ENCODE results near the gene PRPF6.

Gene PRPF6

GRCh38 chr20:64078934-64079272 lies 98.0 kb downstream of the PRPF6 start:
- Histone ChIP-seq H3K27me3 (ENCODE audit: insufficient read depth, low read length) (peaks cover 38% of the 10 kb centered on the region), H3K4me1 (ENCODE audit: insufficient read depth, low read length) (peaks cover 6% of the 10 kb centered on the region), H3K9me3 (ENCODE audit: insufficient read depth, low read depth, low read length) (no peaks in the 10 kb centered on the region), H3K9ac (ENCODE audit: low read depth, low read length) (peak overlapping the region; percentile 65; the same call in 1 of the 2 replicates), H3K4me3 (ENCODE audit: low read length) (peak overlapping the region; percentile 73), H3K36me3 (ENCODE audit: insufficient read depth, low read depth, low read length) (no peaks in the 10 kb centered on the region), H3K27ac (ENCODE audit: low read length) (no peak overlapping the region)

GRCh38 chr20:64079273-64080012 lies 98.5 kb downstream of the PRPF6 start, which contains the start of gene RGS19:
RGS19 (minus strand) TSS chr20:64079518; CDS start chr20:64076886, 2,632 bp downstream.
- H3K36me3 ChIP-seq (ENCODE audit: insufficient read depth, low read depth, low read length) = no peaks in the 10 kb centered on the region
- peak within 1 kb of the TSS; percentile 65 for H3K9ac ChIP-seq (ENCODE audit: low read depth, low read length)
- peak within 1 kb of the TSS; percentile 73 for H3K4me3 ChIP-seq (ENCODE audit: low read length)
- no peak within 1 kb of the TSS for H3K27ac ChIP-seq (ENCODE audit: low read length)
- no peaks in the 10 kb centered on the region for H3K9me3 ChIP-seq (ENCODE audit: insufficient read depth, low read depth, low read length)
- H3K4me1 ChIP-seq (ENCODE audit: insufficient read depth, low read length) = peaks cover 9% of the 10 kb centered on the region
- H3K27me3 ChIP-seq (ENCODE audit: insufficient read depth, low read length) = peaks cover 43% of the 10 kb centered on the region

- Histone ChIP-seq H3K9me3 (ENCODE audit: insufficient read depth, low read depth, low read length) (no peaks in the 10 kb centered on the region), H3K27ac (ENCODE audit: low read length) (no peak within 1 kb of the TSS), H3K9ac (ENCODE audit: low read depth, low read length) (peak within 1 kb of the TSS; percentile 65), H3K4me1 (ENCODE audit: insufficient read depth, low read length) (peaks cover 11% of the 10 kb centered on the region), H3K4me3 (ENCODE audit: low read length) (peak within 1 kb of the TSS; percentile 73), H3K36me3 (ENCODE audit: insufficient read depth, low read depth, low read length) (no peaks in the 10 kb centered on the region), H3K27me3 (ENCODE audit: insufficient read depth, low read length) (peaks cover 51% of the 10 kb centered on the region)
Observed at GRCh38 chr20:64080013-64080812, 99.3 kb downstream of the PRPF6 start, which contains the start of gene OPRL1. OPRL1 (plus strand) TSS chr20:64080082; CDS start chr20:64092721, 12,639 bp downstream.

- H3K27me3 ChIP-seq (ENCODE audit: insufficient read depth, low read length) = peaks cover 59% of the 10 kb centered on the region
- H3K4me1 ChIP-seq (ENCODE audit: insufficient read depth, low read length) = peaks cover 11% of the 10 kb centered on the region
- H3K9ac ChIP-seq (ENCODE audit: low read depth, low read length) = no peak overlapping the region
- H3K4me3 ChIP-seq (ENCODE audit: low read length) = peak overlapping the region; percentile 68; the same call in 1 of the 2 replicates
- no peaks in the 10 kb centered on the region for H3K36me3 ChIP-seq (ENCODE audit: insufficient read depth, low read depth, low read length)
- H3K9me3 ChIP-seq (ENCODE audit: insufficient read depth, low read depth, low read length) = no peaks in the 10 kb centered on the region
- H3K27ac ChIP-seq (ENCODE audit: low read length) = no peak overlapping the region
Observed at GRCh38 chr20:64080813-64081623, 100.1 kb downstream of the PRPF6 start.

- no peaks in the 10 kb centered on the region for H3K36me3 ChIP-seq (ENCODE audit: insufficient read depth, low read depth, low read length)
- no peak overlapping the region for H3K9ac ChIP-seq (ENCODE audit: low read depth, low read length)
- peaks cover 11% of the 10 kb centered on the region for H3K4me1 ChIP-seq (ENCODE audit: insufficient read depth, low read length)
- H3K27me3 ChIP-seq (ENCODE audit: insufficient read depth, low read length) = peaks cover 65% of the 10 kb centered on the region
- H3K9me3 ChIP-seq (ENCODE audit: insufficient read depth, low read depth, low read length) = no peaks in the 10 kb centered on the region
- H3K4me3 ChIP-seq (ENCODE audit: low read length) = no peak overlapping the region
- no peak overlapping the region for H3K27ac ChIP-seq (ENCODE audit: low read length)
Observed at GRCh38 chr20:64081624-64081964, 100.7 kb downstream of the PRPF6 start.

GRCh38 chr20:64082126-64082731 lies 101.3 kb downstream of the PRPF6 start:
- Histone ChIP-seq H3K4me3 (ENCODE audit: low read length) (no peak overlapping the region), H3K4me1 (ENCODE audit: insufficient read depth, low read length) (peaks cover 11% of the 10 kb centered on the region), H3K27ac (ENCODE audit: low read length) (no peak overlapping the region), H3K36me3 (ENCODE audit: insufficient read depth, low read depth, low read length) (no peaks in the 10 kb centered on the region), H3K9me3 (ENCODE audit: insufficient read depth, low read depth, low read length) (no peaks in the 10 kb centered on the region), H3K9ac (ENCODE audit: low read depth, low read length) (no peak overlapping the region), H3K27me3 (ENCODE audit: insufficient read depth, low read length) (peaks cover 68% of the 10 kb centered on the region)
